Activated CD8-positive, alpha-beta memory T cell treated with anti-CD3 and anti-CD28 coated beads, Interleukin-2, amount 50 U/mL, for 1 hour (primary cell): ENCODE data around the gene GALNS.
"Not testable (repeated sequence)": the region's sequence is repeated elsewhere in the genome, so short reads cannot be mapped to it uniquely, and the experiment has no call there.

Source experiments
- DNase-seq: peaks from one replicate; pipeline ENCODE4 v3.0.0-alpha.2; 2020; ENCODE audit errors: extremely low read depth

The GALNS gene

DNA sequence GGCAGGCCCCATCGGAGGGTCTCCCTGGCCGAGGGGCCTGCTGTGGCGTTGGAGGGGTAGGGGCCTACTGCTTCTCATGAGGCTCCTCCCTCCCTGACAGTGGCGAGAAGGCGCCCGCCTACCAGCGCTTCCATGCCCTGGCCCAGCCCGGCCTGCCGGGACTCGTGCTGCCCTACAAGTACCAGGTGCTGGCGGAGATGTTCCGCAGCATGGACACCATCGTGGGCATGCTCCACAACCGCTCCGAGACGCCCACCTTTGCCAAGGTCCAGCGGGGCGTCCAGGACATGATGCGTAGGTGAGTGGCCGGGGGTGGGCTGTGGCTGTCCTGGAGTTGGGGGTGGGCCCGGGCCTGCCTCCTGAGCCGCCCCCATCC lies 51.4 kb downstream of the GALNS start:
- no peak for DNase-seq

DNA sequence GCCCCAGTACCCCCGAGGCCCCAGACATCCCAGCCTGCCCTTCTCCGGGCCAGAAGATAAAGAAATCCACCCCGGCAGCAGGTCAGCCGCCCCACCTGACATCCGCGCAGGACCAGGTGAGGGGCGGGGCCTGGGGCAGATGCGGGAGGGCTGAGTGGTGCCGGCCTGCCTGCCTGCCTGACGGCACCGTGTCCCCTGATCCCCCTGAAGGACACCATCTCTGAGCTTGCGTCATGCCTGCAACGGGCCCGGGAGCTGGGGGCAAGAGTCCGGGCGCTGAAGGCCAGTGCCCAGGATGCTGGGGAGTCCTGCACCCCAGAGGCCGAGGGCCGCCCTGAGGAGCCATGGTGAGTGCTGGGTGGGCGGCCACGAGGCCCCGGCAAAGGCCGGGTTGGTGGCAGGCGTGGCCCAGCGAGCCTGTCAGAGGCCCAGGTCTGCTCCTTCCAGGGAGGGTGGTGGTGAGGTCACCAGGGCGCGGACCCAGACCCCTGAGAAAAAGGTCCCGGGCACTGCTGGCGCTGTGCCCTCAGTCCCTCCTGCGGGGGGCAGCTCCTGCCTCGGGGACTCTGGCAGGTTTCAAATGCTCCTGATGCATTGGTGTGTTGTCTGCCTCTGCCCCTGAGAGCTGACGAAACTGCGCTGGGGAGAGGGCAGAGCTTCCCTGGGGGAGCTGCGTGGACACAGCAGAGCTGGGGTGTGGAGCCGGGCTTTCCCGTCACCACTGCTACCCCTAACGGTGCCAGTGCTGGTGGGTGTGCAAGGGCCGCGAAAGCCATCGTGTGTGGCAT lies 52.0 kb downstream of the GALNS start:
- DNase-seq: no peak

DNA sequence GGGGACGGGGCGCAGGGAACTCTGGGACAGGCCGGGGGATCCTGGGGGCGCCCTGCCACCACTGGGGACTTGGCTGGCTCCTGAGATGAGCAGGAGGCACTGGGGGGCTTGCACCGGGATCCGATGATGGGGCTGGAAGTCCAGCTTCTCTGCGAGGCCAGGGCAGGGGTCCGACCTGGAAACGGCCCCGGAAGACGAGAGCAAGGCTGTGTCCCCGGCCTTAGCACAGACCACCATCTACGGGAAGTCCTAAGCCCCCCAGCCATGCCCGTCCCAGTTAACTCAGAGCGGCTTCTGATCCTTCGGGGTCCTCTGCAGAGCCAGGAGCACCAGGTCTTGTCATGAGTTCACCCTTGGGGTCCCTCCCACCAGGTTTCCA lies 52.6 kb downstream of the GALNS start:
- DNase-seq: no peak

DNA sequence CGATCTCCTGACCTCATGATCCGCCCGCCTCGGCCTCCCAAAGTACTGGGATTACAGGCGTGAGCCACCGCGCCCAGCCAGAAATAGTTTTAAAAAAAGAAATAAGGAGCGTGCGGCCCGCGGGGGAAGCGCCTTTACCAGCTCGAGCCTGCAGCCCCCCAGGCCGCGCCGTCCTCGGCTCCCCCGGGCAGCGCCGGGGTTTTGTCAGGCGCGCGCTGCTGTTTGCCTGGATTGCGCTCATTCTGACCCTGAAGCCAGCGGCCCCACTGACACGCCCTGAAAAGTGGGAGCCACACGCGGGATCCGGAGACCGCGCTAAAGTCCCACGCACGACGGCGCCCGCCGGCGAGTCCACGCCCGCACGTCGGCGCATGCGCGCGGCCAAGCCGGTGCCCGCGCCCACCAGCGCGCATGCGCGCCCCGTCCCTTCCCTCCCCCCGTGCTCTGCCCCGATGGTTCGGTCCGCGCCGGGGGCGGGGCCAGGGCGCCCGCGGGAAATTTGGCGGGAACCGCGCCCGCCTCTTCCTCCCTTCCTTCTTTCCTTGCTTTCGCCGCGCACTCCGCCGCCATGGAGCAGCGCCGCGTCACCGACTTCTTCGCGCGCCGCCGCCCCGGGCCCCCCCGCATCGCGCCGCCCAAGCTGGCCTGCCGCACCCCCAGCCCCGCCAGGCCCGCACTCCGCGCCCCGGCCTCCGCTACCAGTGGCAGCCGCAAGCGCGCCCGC lies 53.3 kb downstream of the GALNS start, which contains the start of gene CDT1:
Gene CDT1, plus strand, starts transcription at position 526 of the 724 bp plus-strand sequence. Its CDS starts 43 bp downstream, at position 569.
- DNase-seq: peak; percentile 53

DNA sequence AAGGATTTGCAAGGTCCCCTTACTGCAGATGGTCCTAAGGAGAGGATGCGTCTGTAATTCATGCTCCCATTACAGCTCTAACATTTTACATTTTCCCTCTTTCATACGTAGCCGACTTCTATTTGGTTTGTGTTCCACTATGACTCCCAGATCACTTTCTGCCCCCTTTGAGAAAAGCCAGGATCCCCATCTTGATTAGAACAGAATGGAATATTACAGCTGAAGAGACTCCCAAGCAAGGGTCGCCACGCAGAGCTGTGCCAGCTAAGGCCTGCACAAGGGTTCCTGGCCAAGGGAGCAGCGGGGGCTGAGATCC lies 56.5 kb downstream of the GALNS start:
- no peak for DNase-seq

DNA sequence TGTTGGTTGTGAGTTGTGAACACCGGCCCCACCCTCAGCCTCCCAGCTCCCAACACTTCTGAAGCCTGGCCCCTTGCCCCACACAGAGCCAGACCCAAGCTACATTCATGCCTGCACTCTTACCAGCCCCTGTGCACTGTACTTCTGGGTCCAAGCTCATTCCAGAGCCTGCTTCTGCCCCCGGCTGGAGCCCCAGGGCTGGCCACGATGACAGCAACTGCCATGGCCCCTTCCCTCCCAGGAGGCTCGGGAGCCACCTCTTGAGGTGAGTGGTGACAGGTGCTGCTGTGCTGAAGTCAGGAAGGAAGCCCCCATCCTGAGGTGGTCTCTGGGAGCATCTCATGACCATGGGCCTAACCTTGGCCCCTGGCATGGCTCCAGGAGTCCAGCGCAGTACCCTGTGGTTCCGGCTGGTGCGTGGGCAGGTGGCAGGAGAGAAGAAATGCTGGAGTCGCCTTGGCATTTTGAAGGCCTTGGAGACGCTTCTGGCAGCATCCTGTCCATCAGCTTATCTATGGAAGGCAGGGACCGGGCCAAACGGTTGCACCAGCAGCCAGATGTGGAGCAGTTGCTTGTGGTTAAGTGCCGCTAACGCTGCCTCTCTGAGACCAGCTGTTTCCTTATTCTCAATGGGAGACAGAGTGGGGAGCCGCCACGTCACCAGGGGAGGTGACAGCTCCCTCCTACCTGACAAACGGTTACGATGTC lies 57.0 kb downstream of the GALNS start:
- no peak for DNase-seq

DNA sequence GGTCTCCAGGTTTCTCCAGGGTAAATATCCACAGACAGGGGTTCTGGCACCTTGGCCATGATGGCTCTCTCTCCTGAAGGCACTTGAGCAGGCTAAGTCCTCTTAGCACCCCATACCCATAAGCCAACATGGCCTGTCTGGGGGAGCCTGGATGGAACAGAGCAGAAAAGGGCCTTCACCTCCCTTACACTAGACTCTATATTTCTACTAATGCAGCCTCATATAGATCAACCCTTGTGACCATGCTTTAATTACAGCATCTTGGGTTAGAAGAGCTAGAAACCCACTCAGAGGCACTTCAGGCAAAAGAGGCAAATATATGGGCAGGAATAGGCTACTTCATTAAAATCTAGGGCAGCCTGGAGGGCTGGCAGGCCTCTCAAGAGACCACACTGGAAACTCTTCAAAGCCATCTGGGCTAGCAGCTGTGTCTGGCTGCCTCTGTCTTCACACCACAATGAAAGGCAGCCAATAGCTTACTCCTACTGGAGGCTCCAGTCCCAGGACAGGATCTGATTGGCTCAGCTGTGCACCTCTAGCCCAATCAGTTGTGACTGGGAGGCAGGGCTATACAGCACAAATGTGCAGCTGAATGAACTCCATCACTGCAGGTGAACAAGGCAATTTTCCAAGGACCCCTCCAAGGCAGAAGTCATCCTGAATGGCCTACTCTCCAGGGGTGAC lies 57.8 kb downstream of the GALNS start:
- no peak for DNase-seq

DNA sequence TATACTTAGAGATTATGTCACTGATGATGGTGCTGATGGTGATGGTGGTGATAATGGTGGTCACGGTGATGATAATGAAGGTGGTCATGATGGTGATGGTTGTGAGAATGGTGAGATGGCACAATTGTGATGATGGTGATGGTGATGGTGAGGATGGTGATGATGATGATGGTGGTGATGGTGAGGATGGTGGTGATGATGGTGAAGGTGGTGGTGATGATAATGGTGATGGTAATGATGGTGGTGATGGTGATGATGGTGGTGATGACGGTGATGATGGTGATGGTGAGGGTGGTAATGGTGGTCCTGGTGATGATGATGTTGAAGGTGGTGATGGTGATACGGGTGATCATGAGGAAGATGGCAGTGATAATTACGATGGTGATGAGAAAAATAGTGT lies 58.7 kb downstream of the GALNS start:
- DNase-seq: no peak

DNA sequence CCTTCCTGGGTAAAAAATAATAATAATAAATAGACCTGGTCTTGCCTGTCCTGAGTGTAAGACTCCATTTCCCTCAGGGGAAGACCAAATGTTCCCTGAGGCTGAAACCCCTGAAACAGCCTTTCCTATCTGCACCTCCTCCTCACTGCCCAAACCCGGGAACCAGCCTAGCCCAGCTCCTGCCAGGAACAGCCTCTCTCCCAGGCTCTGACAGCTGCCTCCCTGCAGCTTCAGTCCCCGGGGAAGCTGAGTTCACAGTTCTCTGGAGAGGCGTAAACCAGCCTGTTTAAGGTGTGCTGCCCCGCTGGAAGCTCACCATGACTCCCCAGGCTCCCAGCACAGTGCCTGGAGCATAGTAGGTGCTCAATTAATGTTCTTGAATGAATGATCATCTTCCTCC lies 60.5 kb downstream of the GALNS start:
- DNase-seq: no peak

DNA sequence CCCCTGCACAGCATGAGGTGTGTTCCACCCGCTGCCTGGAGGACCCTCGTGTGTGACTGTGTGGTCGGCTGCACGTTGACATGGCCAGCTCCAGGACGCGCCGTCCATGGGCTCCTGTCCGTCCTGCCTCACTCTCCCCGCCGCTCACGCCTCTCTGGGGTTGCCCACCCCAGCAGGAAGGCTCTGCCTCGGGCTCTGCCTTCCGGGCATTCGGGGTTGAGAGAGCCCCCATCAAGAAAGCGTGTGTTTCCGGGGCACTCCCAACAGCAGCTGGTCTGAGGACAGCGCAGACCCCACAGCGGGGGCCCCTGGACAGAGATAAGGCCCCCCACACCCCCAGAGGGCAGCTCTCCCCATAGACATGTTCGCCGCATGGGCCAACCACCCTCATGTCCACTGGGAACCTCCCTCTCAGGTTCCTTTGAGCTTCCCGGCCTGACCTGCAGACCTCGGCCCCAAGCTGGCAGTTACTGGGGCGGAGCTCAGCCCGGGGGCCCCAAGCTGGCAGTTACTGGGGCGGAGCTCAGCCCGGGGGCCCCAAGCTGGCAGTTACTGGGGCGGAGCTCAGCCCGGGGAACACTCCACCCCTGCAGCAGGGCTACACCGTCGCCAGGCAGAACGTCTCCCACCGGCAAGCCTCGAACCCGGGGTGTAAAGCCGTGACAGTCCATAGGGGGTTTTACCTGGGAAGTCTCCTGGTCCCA lies 63.3 kb downstream of the GALNS start:
- DNase-seq: no peak

DNA sequence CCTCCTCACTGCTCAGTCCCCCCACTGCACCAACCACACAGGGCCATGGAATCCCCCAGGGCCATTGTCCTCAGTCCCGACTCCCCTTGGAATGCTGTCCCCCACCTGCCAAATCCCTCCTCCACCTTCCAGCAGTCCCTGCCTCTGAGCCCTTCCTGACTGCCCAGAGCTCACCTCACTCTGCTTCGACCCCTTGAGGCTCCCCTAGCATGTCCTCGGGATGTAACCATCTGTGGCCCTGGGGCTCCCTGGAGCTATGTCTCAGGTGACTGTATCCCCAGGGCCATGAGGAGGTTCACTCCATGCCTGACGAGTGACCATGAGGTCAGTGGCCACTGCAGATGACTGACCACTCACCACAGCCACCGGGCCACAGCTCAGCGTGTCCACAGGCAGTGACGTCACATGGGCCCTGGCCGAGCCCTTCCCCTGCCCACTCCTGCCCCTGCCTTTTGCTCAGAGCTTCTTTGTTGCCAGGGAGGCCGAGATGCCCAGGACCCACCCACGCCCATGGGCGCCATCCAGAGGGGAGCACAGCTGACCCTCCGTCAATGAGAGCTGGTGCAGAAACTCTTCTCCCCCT lies 64.0 kb downstream of the GALNS start:
- no peak for DNase-seq

DNA sequence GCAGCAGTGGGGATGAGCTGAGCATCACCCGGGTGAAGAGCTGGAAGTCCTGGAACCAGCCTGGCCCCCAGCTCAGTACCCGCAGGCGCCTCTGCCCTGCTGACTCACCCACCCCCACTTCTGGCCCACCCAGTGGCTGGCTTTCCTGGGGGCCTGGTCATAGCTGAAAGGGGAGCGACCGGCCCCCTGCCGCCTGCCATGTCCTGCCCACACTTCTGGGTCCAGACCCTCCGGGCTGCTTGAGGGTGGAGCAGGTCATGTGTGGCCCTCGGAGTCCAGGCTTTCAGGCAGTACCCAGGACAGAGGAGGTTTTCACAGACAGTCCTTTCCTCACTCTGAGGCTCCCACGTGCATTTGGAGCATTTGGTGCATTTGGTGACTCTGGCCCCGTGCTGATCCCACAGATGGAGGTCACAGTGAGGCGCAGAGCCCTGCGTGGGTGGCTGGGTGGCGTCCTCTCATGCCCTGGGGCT lies 64.6 kb downstream of the GALNS start:
- DNase-seq: no peak

DNA sequence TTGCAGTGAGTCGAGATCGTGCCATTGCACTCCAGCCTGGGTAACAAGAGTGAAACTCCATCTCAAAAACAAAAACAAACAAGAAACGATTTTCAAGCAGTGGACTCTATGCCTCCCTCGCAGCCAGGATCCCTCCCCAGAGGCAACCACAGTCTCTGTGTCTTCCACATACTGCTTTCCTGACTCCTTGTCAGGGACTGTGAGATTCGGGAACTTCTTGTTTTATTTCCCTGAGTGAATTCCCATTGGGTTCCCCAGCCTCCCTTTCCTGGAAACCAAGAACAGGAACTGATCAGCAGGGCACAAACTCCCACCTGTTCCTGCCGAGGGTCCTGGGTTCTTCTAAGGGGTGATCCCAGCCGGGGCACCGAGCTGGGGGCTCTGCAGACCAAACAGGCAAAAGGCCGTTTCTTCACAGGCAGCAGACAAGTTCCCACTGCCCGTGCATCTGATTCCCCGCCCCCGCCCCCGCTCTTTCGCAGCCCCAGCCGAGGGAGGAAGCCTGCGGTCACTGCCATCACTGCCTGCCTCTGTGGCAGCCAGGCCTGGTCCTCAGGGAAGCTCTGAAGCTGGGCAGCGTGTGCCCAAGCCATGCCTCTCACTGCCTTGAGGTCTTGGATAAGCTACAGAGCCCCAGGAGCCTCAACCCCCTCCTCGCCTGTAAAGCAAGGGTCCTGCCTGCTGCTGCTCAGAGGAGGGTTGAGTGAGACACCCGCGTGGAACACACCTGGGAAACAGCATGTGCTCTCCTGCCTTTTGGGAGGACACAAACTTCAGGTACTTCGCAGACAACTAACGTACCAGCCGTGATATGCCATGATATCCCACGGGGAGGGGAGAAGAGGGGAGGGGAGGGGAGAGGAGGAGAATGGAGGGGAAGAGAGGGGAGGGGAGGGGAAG lies 66.2 kb downstream of the GALNS start:
- no peak for DNase-seq

DNA sequence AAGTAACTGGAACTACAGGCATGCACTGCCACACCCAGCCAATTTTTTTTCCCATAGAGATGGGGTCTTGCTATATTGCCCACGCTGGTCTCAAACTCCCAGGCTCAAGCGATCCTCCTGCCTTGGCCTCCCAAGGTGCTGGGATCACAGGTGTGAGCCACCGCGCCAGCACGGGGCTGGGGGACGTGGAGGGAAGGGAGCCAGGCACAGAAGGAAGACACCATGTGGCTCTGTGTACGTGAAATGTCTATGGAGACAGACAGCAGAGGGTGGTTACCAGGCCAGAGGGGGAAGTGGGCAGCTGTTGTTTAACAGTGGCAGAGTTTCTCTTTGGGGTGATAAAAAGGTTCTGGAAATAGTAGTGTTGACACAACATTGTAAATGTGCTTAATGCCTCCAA lies 67.2 kb downstream of the GALNS start:
- no peak for DNase-seq

DNA sequence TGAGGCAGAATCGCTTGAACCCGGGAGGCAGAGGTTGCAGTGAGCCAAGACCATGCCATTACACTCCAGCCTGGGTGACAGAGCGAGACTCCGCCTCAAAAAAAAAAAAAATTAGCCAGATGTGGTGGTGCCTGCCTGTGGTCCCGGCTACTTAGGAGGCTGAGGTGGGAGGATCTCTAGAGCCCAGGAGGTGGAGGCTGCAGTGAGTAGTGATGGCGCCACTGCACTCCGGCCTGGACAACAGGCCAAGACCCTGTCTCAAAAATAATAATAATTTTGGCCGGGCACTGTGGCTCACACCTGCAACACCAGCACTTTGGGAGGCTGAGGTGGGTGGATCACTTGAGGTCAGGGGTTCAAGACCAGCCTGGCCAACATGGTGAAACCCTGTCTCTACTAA lies 68.0 kb downstream of the GALNS start:
- not testable (repeated sequence) for DNase-seq

DNA sequence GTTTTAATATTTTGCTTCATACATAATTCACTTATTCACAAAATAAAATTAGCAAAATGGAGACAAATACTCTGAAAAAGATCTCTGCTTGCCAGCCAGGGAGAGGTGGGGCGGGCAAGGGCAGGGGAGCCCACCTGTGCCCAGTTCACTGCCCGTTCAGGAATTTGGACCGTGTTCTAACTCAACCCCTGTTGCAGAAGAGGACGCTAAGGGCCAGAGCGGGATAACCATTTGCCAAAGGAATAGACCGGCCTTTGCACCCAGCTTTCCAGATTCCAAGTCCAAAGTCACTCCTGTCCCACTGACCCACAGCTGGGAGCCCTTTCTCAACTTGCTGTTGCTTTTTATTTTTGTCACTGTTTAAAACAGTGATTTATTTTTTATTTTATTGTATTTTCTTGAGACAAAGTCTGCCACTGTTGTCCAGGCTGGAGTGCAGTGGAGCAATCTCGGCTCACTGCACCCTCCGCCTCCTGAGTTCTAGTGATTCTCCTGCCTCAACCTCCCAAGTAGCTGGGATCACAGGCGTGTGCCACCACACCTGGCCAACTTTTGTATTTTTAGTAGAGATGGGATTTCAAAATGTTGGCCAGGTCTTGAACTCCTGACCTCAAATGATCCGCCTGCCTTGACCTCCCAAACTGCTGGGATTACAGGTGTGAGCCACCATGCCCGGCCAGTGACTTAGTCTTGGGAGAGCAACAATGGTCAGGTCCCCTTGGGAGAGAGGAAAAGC lies 69.0 kb downstream of the GALNS start:
- DNase-seq: no peak

DNA sequence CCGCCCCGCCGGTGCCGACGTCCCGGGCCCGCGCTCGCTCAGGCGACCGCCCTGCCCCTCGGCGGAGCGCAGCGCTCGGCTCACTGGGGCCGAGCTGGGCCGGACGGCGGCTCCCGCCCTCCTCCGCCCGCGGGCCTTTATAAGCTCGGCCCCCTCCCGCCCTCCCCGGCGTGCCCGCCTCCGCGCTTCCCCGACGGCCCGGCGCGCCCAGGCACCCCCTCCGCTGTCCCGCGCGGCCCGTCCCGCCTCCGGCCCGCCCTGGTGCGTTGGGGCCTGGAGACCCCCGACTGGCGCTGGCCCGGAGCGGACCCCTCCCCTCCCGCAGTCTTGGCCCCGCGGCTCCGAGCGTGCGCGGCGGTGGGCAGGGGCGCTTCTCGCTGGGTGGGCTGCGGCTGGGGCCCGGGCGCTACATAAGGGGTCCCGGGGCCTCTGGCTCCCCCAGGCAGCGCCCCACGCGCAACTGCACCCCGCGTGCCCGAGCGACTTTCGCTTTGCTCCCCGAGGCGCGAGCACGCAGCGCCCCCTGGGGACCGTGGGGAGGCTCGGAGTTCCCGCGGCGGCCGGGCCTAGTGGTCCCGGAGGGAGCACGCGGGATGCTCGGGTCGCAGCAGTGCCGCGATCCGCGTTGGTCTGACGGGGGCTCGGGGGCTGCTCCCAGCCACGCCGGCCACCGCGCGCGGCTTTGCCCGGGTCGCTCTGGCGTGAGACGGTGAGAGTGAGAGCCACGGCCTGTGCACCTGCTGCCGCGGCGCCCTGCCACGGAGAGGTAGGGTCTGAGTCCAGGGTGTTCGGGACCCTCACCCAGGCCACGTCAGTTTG lies 71.4 kb downstream of the GALNS start, which contains the start of gene PIEZO1:
Gene PIEZO1, minus strand, starts transcription at position 115 of the 819 bp plus-strand sequence. CDS start 256 bp downstream, outside the sequence.
- DNase-seq: peak; percentile 61

DNA sequence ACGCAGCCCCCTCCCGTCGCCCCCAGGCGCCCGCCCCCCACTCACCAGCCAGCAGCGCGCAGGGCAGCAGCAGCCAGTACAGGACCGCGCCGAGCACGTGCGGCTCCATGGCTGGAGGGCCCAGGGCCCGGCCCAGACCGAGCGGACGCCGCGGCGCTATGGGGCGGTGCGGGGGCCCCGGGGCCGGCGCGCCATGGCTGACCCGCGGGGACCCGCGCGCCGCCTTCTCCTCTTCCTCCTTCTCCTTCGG lies 72.0 kb downstream of the GALNS start:
- no peak for DNase-seq
